Body of pancreas (tissue), 4 donors: ENCODE data around the gene AHI1.

Source experiments
- POLR2A ChIP-seq, 3 donors: fragments of 450-650 bp; IDR thresholded peaks; one replicate each; pipeline ENCODE4 v1.6.1; 2016; ENCODE audit warnings: antibody characterized with exemption in 3 of 3, mild to moderate bottlenecking in 2 of 3
- TF ChIP-seq, protein P1 (sequence below), 7 experiments: fragments of 450-650 bp in 4 of 7; fragments of 200-600 bp in 3 of 7; sonication (generic) in 3 of 7; IDR thresholded peaks; one replicate each; pipeline ENCODE4 v1.5.1; 2016 to 2019; ENCODE audit warnings: antibody characterized with exemption in 7 of 7

DNA sequence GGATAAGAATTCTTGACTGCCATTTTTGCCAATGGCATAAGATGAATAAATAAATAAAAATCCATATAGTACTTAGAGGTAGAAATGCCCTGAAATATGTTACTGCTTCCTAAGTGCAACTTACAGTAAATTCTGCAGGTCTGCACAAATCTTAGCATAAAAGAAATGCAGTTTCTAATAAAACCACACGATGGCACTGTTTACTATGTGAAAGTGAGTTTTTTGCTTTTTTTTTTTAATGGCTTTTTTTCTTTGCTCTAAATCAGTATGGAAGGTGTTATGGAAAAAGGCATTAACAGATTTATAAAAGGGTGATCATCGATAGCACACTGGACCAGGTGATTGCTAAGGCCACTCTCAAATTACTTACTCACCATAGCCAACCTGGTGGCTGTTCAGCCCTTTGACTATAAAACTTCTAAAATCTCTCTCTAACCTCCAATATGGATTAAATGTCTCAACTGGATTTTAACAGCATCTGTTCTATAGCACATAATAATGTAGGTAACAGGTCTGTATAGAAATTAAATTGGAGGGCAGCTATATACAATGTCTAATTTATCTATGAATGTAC lies 45.8 kb downstream of the AHI1 start:
- TF ChIP-seq, protein P1, sequence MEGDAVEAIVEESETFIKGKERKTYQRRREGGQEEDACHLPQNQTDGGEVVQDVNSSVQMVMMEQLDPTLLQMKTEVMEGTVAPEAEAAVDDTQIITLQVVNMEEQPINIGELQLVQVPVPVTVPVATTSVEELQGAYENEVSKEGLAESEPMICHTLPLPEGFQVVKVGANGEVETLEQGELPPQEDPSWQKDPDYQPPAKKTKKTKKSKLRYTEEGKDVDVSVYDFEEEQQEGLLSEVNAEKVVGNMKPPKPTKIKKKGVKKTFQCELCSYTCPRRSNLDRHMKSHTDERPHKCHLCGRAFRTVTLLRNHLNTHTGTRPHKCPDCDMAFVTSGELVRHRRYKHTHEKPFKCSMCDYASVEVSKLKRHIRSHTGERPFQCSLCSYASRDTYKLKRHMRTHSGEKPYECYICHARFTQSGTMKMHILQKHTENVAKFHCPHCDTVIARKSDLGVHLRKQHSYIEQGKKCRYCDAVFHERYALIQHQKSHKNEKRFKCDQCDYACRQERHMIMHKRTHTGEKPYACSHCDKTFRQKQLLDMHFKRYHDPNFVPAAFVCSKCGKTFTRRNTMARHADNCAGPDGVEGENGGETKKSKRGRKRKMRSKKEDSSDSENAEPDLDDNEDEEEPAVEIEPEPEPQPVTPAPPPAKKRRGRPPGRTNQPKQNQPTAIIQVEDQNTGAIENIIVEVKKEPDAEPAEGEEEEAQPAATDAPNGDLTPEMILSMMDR (IDR thresholded peaks at IDR 0.05), result peak; percentile 54 to 67 (median 59)
- no peak for TF ChIP-seq POLR2A (IDR thresholded peaks at IDR 0.05)
